ENCODE measurements around the gene SNTG2.
"Not testable (repeated sequence)": the region's sequence is repeated elsewhere in the genome, so short reads cannot be mapped to it uniquely, and the experiment has no call there.

- TF ChIP-seq, protein P1, sequence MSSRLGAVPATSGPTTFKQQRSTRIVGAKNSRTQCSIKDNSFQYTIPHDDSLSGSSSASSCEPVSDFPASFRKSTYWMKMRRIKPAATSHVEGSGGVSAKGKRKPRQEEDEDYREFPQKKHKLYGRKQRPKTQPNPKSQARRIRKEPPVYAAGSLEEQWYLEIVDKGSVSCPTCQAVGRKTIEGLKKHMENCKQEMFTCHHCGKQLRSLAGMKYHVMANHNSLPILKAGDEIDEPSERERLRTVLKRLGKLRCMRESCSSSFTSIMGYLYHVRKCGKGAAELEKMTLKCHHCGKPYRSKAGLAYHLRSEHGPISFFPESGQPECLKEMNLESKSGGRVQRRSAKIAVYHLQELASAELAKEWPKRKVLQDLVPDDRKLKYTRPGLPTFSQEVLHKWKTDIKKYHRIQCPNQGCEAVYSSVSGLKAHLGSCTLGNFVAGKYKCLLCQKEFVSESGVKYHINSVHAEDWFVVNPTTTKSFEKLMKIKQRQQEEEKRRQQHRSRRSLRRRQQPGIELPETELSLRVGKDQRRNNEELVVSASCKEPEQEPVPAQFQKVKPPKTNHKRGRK (CRISPR knock-in tag; IDR thresholded peaks at IDR 0.05; ENCODE audit: borderline replicate concordance), result not testable (repeated sequence)
- TF ChIP-seq CTCF (IDR thresholded peaks at IDR 0.05); TP53 (CRISPR knock-in tag; IDR thresholded peaks at IDR 0.05); ESRRA (CRISPR knock-in tag; IDR thresholded peaks at IDR 0.05; ENCODE audit: borderline replicate concordance); ZNF219 (CRISPR knock-in tag; IDR thresholded peaks at IDR 0.05; ENCODE audit: borderline replicate concordance); ZNF423 (CRISPR knock-in tag; IDR thresholded peaks at IDR 0.05); ZNF121 (CRISPR knock-in tag; IDR thresholded peaks at IDR 0.05); NR2C2 (CRISPR knock-in tag; IDR thresholded peaks at IDR 0.05); ETV6 (CRISPR knock-in tag; IDR thresholded peaks at IDR 0.05); CREM (CRISPR knock-in tag; IDR thresholded peaks at IDR 0.05); NFYB (CRISPR knock-in tag; conservative IDR thresholded peaks at IDR 0.05; ENCODE audit: low read depth): not testable (repeated sequence)
Observed at GRCh38 chr2:1093668-1094067, 143.0 kb downstream of the SNTG2 start.
